Muscle of leg (tissue), 16 donors: Measurements from ENCODE around the gene GSTO1. TPM values are rescaled to one million over a fixed set of nuclear protein-coding genes. Genes with fewer than 3 reads are reported as not detected.

Source experiments
- DNase-seq: peaks from one replicate; pipeline ENCODE4 v3.0.0; 2013
- H3K27ac ChIP-seq: one replicate; pipeline ENCODE4 v1.5.1; 2013; ENCODE audit warnings: mild to moderate bottlenecking, low read length, control low read depth
- H3K27me3 ChIP-seq: one replicate; pipeline ENCODE4 v1.6.1; 2013; ENCODE audit warnings: low read length; ENCODE audit not compliant: control insufficient read depth, insufficient read depth
- H3K36me3 ChIP-seq: one replicate; pipeline ENCODE4 v1.6.1; 2013; ENCODE audit warnings: low read length; ENCODE audit not compliant: control insufficient read depth, insufficient read depth
- H3K4me1 ChIP-seq: one replicate; pipeline ENCODE4 v1.6.1; 2013; ENCODE audit warnings: low read length; ENCODE audit not compliant: control insufficient read depth, insufficient read depth
- H3K4me3 ChIP-seq: one replicate; pipeline ENCODE4 v1.5.1; 2013; ENCODE audit warnings: low read length, control low read depth
- H3K9me3 ChIP-seq: replicated peaks from 2 replicates; pipeline ENCODE4 v1.6.1; 2013; ENCODE audit warnings: low read depth, low read length; ENCODE audit not compliant: control insufficient read depth
- WGBS: methylation state at CpG from one replicate; pipeline ENCODE4 v1.1.5; 2013; ENCODE audit warnings: missing lambda C conversion rate; ENCODE audit not compliant: insufficient coverage; 5-methylcytosine and 5-hydroxymethylcytosine counted together
- long read RNA-seq, 11 donors: transcript quantifications; one replicate each; lab custom pipeline, GENCODE V29; 2026
- polyA plus RNA-seq, 8 donors: library from polyadenylated mRNA; unstranded; fragments of 120-200 nt; gene quantifications; one replicate each; pipeline versions ENCODE4 v1.2.1 to v1.2.3, GENCODE V29; 2013; ENCODE audit warnings: inconsistent platforms in 1 of 8, low replicate concordance in 1 of 8; ENCODE audit not compliant: insufficient read length in 8 of 8, insufficient read depth in 1 of 8
- total RNA-seq: library from RNA; stranded (reverse); fragments of 120-200 nt; gene quantifications from one replicate; pipeline ENCODE4 v1.2.4, GENCODE V29; 2013

GSTO1 gene
- total RNA-seq (48.4 TPM), polyA plus RNA-seq (10 to 100 TPM; 37.5 to 50.7 (median 44.2) TPM)
- long read RNA-seq, donor 1, transcript GSTO1-202 (6 exons, 972 nt), result major isoform, 7 of 9 reads
- long read RNA-seq, donor 1, partial matches to known transcripts, result 0 of 9 reads
- long read RNA-seq, donor 1, other reads (novel, unspliced or antisense), result 0 of 9 reads
- long read RNA-seq, donor 2, transcript GSTO1-202 (6 exons, 972 nt), result major isoform, 5 of 6 reads
- long read RNA-seq, donor 2, partial matches to known transcripts, result 0 of 6 reads
- long read RNA-seq, donor 2, other reads (novel, unspliced or antisense), result 0 of 6 reads
- long read RNA-seq, donor 3, transcript GSTO1-202 (6 exons, 972 nt), result major isoform, 29 of 34 reads
- long read RNA-seq, donor 3, partial matches to known transcripts, result 0 of 34 reads
- long read RNA-seq, donor 3, other reads (novel, unspliced or antisense), result 0 of 34 reads
- long read RNA-seq, donor 4, transcript GSTO1-202 (6 exons, 972 nt), result major isoform, 26 of 30 reads
- long read RNA-seq, donor 4, partial matches to known transcripts, result 0 of 30 reads
- long read RNA-seq, donor 4, other reads (novel, unspliced or antisense), result 0 of 30 reads
- long read RNA-seq, donor 5, transcript GSTO1-202 (6 exons, 972 nt), result major isoform, 60 of 84 reads
- long read RNA-seq, donor 5, transcript GSTO1-204 (5 exons, 829 nt), result minor isoform, 17 of 84 reads
- long read RNA-seq, donor 5, partial matches to known transcripts, result 6 of 84 reads
- long read RNA-seq, donor 5, other reads (novel, unspliced or antisense), result 0 of 84 reads
- long read RNA-seq, donor 6, transcript GSTO1-204 (5 exons, 829 nt), result minor isoform, 11 of 67 reads
- long read RNA-seq, donor 6, transcript GSTO1-202 (6 exons, 972 nt), result major isoform, 54 of 67 reads
- long read RNA-seq, donor 6, partial matches to known transcripts, result 0 of 67 reads
- long read RNA-seq, donor 6, other reads (novel, unspliced or antisense), result 0 of 67 reads
- long read RNA-seq, donor 7, transcript GSTO1-204 (5 exons, 829 nt), result minor isoform, 13 of 51 reads
- long read RNA-seq, donor 7, transcript GSTO1-202 (6 exons, 972 nt), result major isoform, 36 of 51 reads
- long read RNA-seq, donor 7, partial matches to known transcripts, result 0 of 51 reads
- long read RNA-seq, donor 7, other reads (novel, unspliced or antisense), result 0 of 51 reads
- long read RNA-seq, donor 8, transcript GSTO1-204 (5 exons, 829 nt), result minor isoform, 5 of 34 reads
- long read RNA-seq, donor 8, transcript GSTO1-202 (6 exons, 972 nt), result major isoform, 28 of 34 reads
- long read RNA-seq, donor 8, partial matches to known transcripts, result 0 of 34 reads
- long read RNA-seq, donor 8, other reads (novel, unspliced or antisense), result 0 of 34 reads
- long read RNA-seq, donor 9, transcript GSTO1-202 (6 exons, 972 nt), result major isoform, 19 of 23 reads
- long read RNA-seq, donor 9, partial matches to known transcripts, result 0 of 23 reads
- long read RNA-seq, donor 9, other reads (novel, unspliced or antisense), result 0 of 23 reads
- long read RNA-seq, donor 10, transcript GSTO1-202 (6 exons, 972 nt), result major isoform, 30 of 34 reads
- long read RNA-seq, donor 10, partial matches to known transcripts, result 0 of 34 reads
- long read RNA-seq, donor 10, other reads (novel, unspliced or antisense), result 0 of 34 reads
- long read RNA-seq, donor 11, transcript GSTO1-202 (6 exons, 972 nt), result major isoform, 20 of 24 reads
- long read RNA-seq, donor 11, partial matches to known transcripts, result 0 of 24 reads
- long read RNA-seq, donor 11, other reads (novel, unspliced or antisense), result 0 of 24 reads

- Histone ChIP-seq H3K4me3 (peak within 1 kb of the TSS; percentile 80), H3K9me3 (no peaks in the 10 kb centered on the region), H3K27ac (peak within 1 kb of the TSS; percentile 97), H3K4me1 (peaks cover 5% of the 10 kb centered on the region), H3K36me3 (peaks cover 11% of the 10 kb centered on the region), H3K27me3 (no peaks in the 10 kb centered on the region)
- WGBS, result under 1% methylated on average over 63 of the region's 69 CpGs
- peak; percentile 82 for DNase-seq
These were observed at the start of gene GSTO1 for GRCh38 chr10:104254493-104255310. Gene GSTO1, plus strand, starts transcription at chr10:104254892. Its CDS starts 37 bp downstream, at chr10:104254929.

GRCh38 chr10:104208730-104209129 lies 46.0 kb upstream of the GSTO1 start:
- no peaks in the 10 kb centered on the region for H3K27me3 ChIP-seq
- H3K4me3 ChIP-seq, result no peak overlapping the region
- no peaks in the 10 kb centered on the region for H3K36me3 ChIP-seq
- no peaks in the 10 kb centered on the region for H3K9me3 ChIP-seq
- no peaks in the 10 kb centered on the region for H3K4me1 ChIP-seq
- DNase-seq, result no peak
- WGBS, result no CpG with 5 or more reads among the region's 3 CpGs
- H3K27ac ChIP-seq, result no peak overlapping the region

- peak; percentile 49 for DNase-seq
- Histone ChIP-seq H3K27me3 (no peaks in the 10 kb centered on the region), H3K9me3 (no peaks in the 10 kb centered on the region), H3K27ac (no peak overlapping the region), H3K4me3 (no peak overlapping the region), H3K36me3 (no peaks in the 10 kb centered on the region), H3K4me1 (no peaks in the 10 kb centered on the region)
- WGBS, result no CpG with 5 or more reads among the region's 2 CpGs
These were observed 45.0 kb upstream of the GSTO1 start for GRCh38 chr10:104209575-104210198.

GRCh38 chr10:104216631-104217030 lies 38.1 kb upstream of the GSTO1 start:
- Histone ChIP-seq H3K27me3 (no peaks in the 10 kb centered on the region), H3K36me3 (no peaks in the 10 kb centered on the region), H3K4me1 (peaks cover 2% of the 10 kb centered on the region), H3K9me3 (no peaks in the 10 kb centered on the region), H3K4me3 (no peak overlapping the region), H3K27ac (no peak overlapping the region)
- WGBS, result 100% methylated on average over 3 of the region's 3 CpGs
- DNase-seq, result no peak

GRCh38 chr10:104218751-104219150 lies 35.9 kb upstream of the GSTO1 start:
- no peaks in the 10 kb centered on the region for H3K9me3 ChIP-seq
- H3K4me3 ChIP-seq, result no peak overlapping the region
- WGBS, result 24% methylated on average over 2 of the region's 7 CpGs
- H3K27me3 ChIP-seq, result no peaks in the 10 kb centered on the region
- H3K27ac ChIP-seq, result no peak overlapping the region
- peak; percentile 47 for DNase-seq
- no peaks in the 10 kb centered on the region for H3K36me3 ChIP-seq
- H3K4me1 ChIP-seq, result peaks cover 2% of the 10 kb centered on the region

- Histone ChIP-seq H3K4me1 (peaks cover 2% of the 10 kb centered on the region), H3K36me3 (no peaks in the 10 kb centered on the region), H3K4me3 (no peak overlapping the region), H3K9me3 (no peaks in the 10 kb centered on the region), H3K27me3 (no peaks in the 10 kb centered on the region), H3K27ac (no peak overlapping the region)
- no CpG with 5 or more reads among the region's 2 CpGs for whole genome bisulfite sequencing
- DNase-seq, result no peak
These were observed 34.2 kb upstream of the GSTO1 start for GRCh38 chr10:104220522-104220921.

- H3K4me1 ChIP-seq, result peaks cover 2% of the 10 kb centered on the region
- no peaks in the 10 kb centered on the region for H3K36me3 ChIP-seq
- no peak overlapping the region for H3K27ac ChIP-seq
- no peaks in the 10 kb centered on the region for H3K9me3 ChIP-seq
- no peak for DNase-seq
- no peak overlapping the region for H3K4me3 ChIP-seq
- no peaks in the 10 kb centered on the region for H3K27me3 ChIP-seq
These were observed 31.4 kb upstream of the GSTO1 start for GRCh38 chr10:104223304-104223703.

- Histone ChIP-seq H3K4me3 (no peak overlapping the region), H3K4me1 (peaks cover 5% of the 10 kb centered on the region), H3K27ac (no peak overlapping the region), H3K9me3 (no peaks in the 10 kb centered on the region), H3K36me3 (no peaks in the 10 kb centered on the region), H3K27me3 (no peaks in the 10 kb centered on the region)
- no peak for DNase-seq
- no CpG with 5 or more reads among the region's 4 CpGs for WGBS
These were observed 24.2 kb upstream of the GSTO1 start for GRCh38 chr10:104230490-104230889.
